Hepatocyte (in vitro differentiated cells): ENCODE results near the gene LAG3.

Experiments used
- CTCF ChIP-seq: fragments of 200-600 bp; sonication (generic); IDR thresholded peaks from 2 replicates; pipeline ENCODE4 v1.5.1; 2016; ENCODE audit warnings: antibody characterized with exemption, mild to moderate bottlenecking; ENCODE audit not compliant: poor library complexity
- EZH2phosphoT487 ChIP-seq: fragments of 200-600 bp; sonication (generic); IDR thresholded peaks from one replicate; pipeline ENCODE4 v1.6.1; 2018; ENCODE audit warnings: antibody characterized with exemption, mild to moderate bottlenecking, low read depth, moderate library complexity; ENCODE audit not compliant: unreplicated experiment, severe bottlenecking

GRCh38 chr12:6787309-6787708, 15.0 kb downstream of the LAG3 start:
- no peak for TF ChIP-seq EZH2phosphoT487
- TF ChIP-seq CTCF: no peak
